Right lobe of liver (tissue), 6 donors: ENCODE data around the gene CMTM6. TPM values are rescaled to one million over a fixed set of nuclear protein-coding genes. Genes with fewer than 3 reads are reported as not detected.

Experiments used
- ATAC-seq, 4 donors: fragments of 200-7000 bp; cut with Tn5 transposase; one replicate each; pipeline ENCODE4 v1.9.1; 2020; ENCODE audit warnings: mild to moderate bottlenecking in 4 of 4, moderate library complexity in 4 of 4
- DNase-seq, 3 donors: peaks; one replicate each; pipeline ENCODE4 v3.0.0-alpha.2; 2020
- H3K27ac ChIP-seq, 3 donors: fragments of 200-600 bp; one replicate each; pipeline ENCODE4 v1.8.0; 2022
- H3K27me3 ChIP-seq, 2 donors: fragments of 200-600 bp; one replicate each; pipeline ENCODE4 v1.8.0; 2022
- H3K36me3 ChIP-seq, 4 donors: fragments of 200-600 bp; sonication (generic) in 1 of 4; one replicate each; pipeline versions ENCODE4 v1.5.1 to v1.8.0; 2017 to 2022; ENCODE audit warnings: control low read depth in 1 of 4
- H3K4me1 ChIP-seq, 4 donors: fragments of 200-600 bp; sonication (generic) in 1 of 4; one replicate each; pipeline versions ENCODE4 v1.5.1 to v1.8.0; 2017 to 2022; ENCODE audit warnings: control low read depth in 1 of 4
- H3K4me3 ChIP-seq, 3 donors: fragments of 200-600 bp; one replicate each; pipeline ENCODE4 v1.8.0; 2022
- H3K9me3 ChIP-seq, 4 donors: fragments of 200-600 bp; sonication (generic) in 1 of 4; one replicate each; pipeline versions ENCODE4 v1.5.1 to v1.8.0; 2017 to 2022; ENCODE audit warnings: control low read depth in 1 of 4
- POLR2A ChIP-seq: fragments of 450-650 bp; IDR thresholded peaks from one replicate; pipeline ENCODE4 v1.6.1; 2017; ENCODE audit warnings: antibody characterized with exemption, mild to moderate bottlenecking
- WGBS: methylation state at CpG from one replicate; pipeline ENCODE4 v1.1.6; 2018; ENCODE audit warnings: low coverage, low lambda C conversion rate; ENCODE audit not compliant: insufficient coverage; ENCODE audit errors: missing lambda C conversion rate; 5-methylcytosine and 5-hydroxymethylcytosine counted together
- intact Hi-C, 2 donors: fragments of 100-400 bp; cut with DNase I; formaldehyde crosslinking; loops; one replicate each; pipeline versions ENCODE4 v1.11.2 to v1.14.1; 2022
- total RNA-seq, 6 experiments: library from RNA; depleted of rRNA in 2 of 6; stranded (reverse); fragments of >200 nt in 2 of 6; fragmentation: NEBNext Ultra II Directional in 3 of 6; extraction: Animal tissue kit (Norgen Biotek cat#: 25700) in 3 of 6; gene quantifications; one replicate each; pipeline versions ENCODE4 v1.1.0 to v1.2.4, GENCODE V29; 2016 to 2023
- TF ChIP-seq, protein P1 (sequence below), 4 donors: fragments of 200-600 bp in 3 of 4; fragments of 450-650 bp in 1 of 4; IDR thresholded peaks; one replicate each; pipeline versions ENCODE4 v1.5.1 to v1.8.0; 2016 to 2022; ENCODE audit warnings: antibody characterized with exemption in 4 of 4, mild to moderate bottlenecking in 2 of 4
- donor health status: DM: no; HTN: yes; CAD: no.
- donor health status: DM: no; HTN: no; CAD: no.
- donor health status: DM: no; HTN: no; CAD: no.
- donor health status: DM: no; HTN: yes; CAD: no.
- donor health status: DM: no; HTN: yes; CAD: no.

CMTM6 gene
- total RNA-seq, 6 experiments from 2014 or later: 45.2 to 69.1 (median 57.2) TPM

GRCh38 chr3:32452009-32452408 is 50.6 kb downstream of the CMTM6 start:
- DNase-seq (peak; percentile 62 to 85 (median 79)), ATAC-seq (peak; percentile 76 to 91 (median 84))
- Histone ChIP-seq H3K36me3 (no peaks in the 10 kb centered on the region), H3K4me1 (peaks cover 0 to 22% (median 3%) of the 10 kb centered on the region in 4 donors), H3K27ac (no peak overlapping the region), H3K27me3 (no peaks in the 10 kb centered on the region), H3K4me3 (no peak overlapping the region), H3K9me3 (no peaks in the 10 kb centered on the region)
- 55% methylated on average over 1 of the region's 4 CpGs for WGBS
- intact Hi-C loops: no loop called here
- TF ChIP-seq, protein P1, sequence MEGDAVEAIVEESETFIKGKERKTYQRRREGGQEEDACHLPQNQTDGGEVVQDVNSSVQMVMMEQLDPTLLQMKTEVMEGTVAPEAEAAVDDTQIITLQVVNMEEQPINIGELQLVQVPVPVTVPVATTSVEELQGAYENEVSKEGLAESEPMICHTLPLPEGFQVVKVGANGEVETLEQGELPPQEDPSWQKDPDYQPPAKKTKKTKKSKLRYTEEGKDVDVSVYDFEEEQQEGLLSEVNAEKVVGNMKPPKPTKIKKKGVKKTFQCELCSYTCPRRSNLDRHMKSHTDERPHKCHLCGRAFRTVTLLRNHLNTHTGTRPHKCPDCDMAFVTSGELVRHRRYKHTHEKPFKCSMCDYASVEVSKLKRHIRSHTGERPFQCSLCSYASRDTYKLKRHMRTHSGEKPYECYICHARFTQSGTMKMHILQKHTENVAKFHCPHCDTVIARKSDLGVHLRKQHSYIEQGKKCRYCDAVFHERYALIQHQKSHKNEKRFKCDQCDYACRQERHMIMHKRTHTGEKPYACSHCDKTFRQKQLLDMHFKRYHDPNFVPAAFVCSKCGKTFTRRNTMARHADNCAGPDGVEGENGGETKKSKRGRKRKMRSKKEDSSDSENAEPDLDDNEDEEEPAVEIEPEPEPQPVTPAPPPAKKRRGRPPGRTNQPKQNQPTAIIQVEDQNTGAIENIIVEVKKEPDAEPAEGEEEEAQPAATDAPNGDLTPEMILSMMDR (IDR thresholded peaks at IDR 0.05): no peak
- no peak for TF ChIP-seq POLR2A

- TF ChIP-seq POLR2A: no peak
- TF ChIP-seq, protein P1 (IDR thresholded peaks at IDR 0.05): no peak
- ATAC-seq: no peak
- Histone ChIP-seq H3K9me3 (no peaks in the 10 kb centered on the region), H3K4me1 (peaks cover 0 to 22% (median 3%) of the 10 kb centered on the region in 4 donors), H3K27me3 (no peaks in the 10 kb centered on the region), H3K4me3 (no peak overlapping the region), H3K27ac (no peak overlapping the region), H3K36me3 (no peaks in the 10 kb centered on the region)
- intact Hi-C loops: no loop called here
- no peak for DNase-seq
- 99% methylated on average over 7 of the region's 12 CpGs for WGBS
These were observed 51.5 kb downstream of the CMTM6 start for GRCh38 chr3:32450992-32451659.

GRCh38 chr3:32450426-32450825 is 52.2 kb downstream of the CMTM6 start:
- no peak for DNase-seq
- H3K4me1 ChIP-seq: peaks cover 0 to 18% (median 3%) of the 10 kb centered on the region in 4 donors
- intact Hi-C loops: no loop called here
- no peaks in the 10 kb centered on the region for H3K9me3 ChIP-seq
- TF ChIP-seq, protein P1 (IDR thresholded peaks at IDR 0.05): no peak
- TF ChIP-seq POLR2A: no peak
- no peaks in the 10 kb centered on the region for H3K36me3 ChIP-seq
- H3K27me3 ChIP-seq: no peaks in the 10 kb centered on the region
- ATAC-seq: no peak
- no peak overlapping the region for H3K4me3 ChIP-seq
- WGBS: 100% methylated on average over 2 of the region's 2 CpGs
- H3K27ac ChIP-seq: no peak overlapping the region

DNA sequence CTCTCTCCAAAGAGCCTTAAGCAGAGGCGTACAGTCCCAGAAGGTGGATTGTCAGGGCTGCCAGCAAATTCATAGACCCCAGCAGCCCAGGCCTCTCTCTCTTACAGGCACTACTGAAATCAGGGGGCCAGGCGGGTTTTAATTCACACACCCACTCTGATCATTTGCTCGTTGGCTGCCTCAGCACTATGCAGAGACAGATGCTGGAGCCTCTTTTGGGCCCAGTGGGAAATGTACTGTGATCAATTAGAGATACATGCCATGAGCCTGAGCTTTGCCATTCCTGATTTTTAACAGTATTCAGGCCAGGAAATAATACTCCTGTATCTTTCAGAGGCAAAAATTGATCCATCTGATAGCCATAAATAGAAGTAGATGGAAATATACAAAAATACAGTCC is 53.0 kb downstream of the CMTM6 start:
- 90% methylated on average over 2 of the region's 3 CpGs for WGBS
- Histone ChIP-seq H3K4me1 (peaks cover 0 to 11% (median 0%) of the 10 kb centered on the region in 4 donors), H3K4me3 (no peak overlapping the region), H3K27me3 (no peaks in the 10 kb centered on the region), H3K27ac (no peak overlapping the region), H3K36me3 (no peaks in the 10 kb centered on the region), H3K9me3 (no peaks in the 10 kb centered on the region)
- TF ChIP-seq, protein P1 (IDR thresholded peaks at IDR 0.05): no peak
- no peak for TF ChIP-seq POLR2A
- intact Hi-C loops: loop anchor here in 1 of 2 donors (10.0 kb wide), 1 partner anchor 65 kb away; no protein-coding TSS in a partner anchor
- DNase-seq (no peak), ATAC-seq (no peak)
